A549 (cell line): Measurements from ENCODE around the gene BNIP3.

ENCODE experiments used
- CHD2 ChIP-seq: fragments of 150-350 bp; IDR thresholded peaks from 2 replicates; pipeline ENCODE4 v1.6.1; 2014; ENCODE audit warnings: low read length; ENCODE audit not compliant: partially characterized antibody
- FOXS1 ChIP-seq: fragments of 250-450 bp; sonication (Bioruptor Pico); IDR thresholded peaks from 2 replicates; pipeline ENCODE4 v1.5.0; 2020; ENCODE audit warnings: mild to moderate bottlenecking, moderate library complexity
- JUNB ChIP-seq: fragments of >200 bp; sonication (Bioruptor Twin); formaldehyde crosslinking; IDR thresholded peaks from 2 replicates; pipeline ENCODE4 v1.6.1; 2016
- TFCP2L1 ChIP-seq: fragments of 250-450 bp; sonication (Bioruptor Pico); IDR thresholded peaks from 2 replicates; pipeline ENCODE4 v1.5.0; 2021; ENCODE audit warnings: mild to moderate bottlenecking
- TF ChIP-seq, protein P1 (sequence below): fragments of >200 bp; sonication (Bioruptor Twin); formaldehyde crosslinking; IDR thresholded peaks from 3 replicates; pipeline ENCODE4 v1.5.1; 2016
- TF ChIP-seq, protein P2 (sequence below): IDR thresholded peaks from 2 replicates; pipeline ENCODE4 v1.6.1; 2012
- TF ChIP-seq, protein P3 (sequence below): IDR thresholded peaks from 2 replicates; pipeline ENCODE4 v1.6.1; 2012; ENCODE audit warnings: low read depth, borderline replicate concordance
- TF ChIP-seq, protein P4 (sequence below): fragments of 200-600 bp; sonication (generic); IDR thresholded peaks from 2 replicates; pipeline ENCODE4 v1.6.1; 2016; ENCODE audit warnings: antibody characterized with exemption, mild to moderate bottlenecking, moderate library complexity

DNA sequence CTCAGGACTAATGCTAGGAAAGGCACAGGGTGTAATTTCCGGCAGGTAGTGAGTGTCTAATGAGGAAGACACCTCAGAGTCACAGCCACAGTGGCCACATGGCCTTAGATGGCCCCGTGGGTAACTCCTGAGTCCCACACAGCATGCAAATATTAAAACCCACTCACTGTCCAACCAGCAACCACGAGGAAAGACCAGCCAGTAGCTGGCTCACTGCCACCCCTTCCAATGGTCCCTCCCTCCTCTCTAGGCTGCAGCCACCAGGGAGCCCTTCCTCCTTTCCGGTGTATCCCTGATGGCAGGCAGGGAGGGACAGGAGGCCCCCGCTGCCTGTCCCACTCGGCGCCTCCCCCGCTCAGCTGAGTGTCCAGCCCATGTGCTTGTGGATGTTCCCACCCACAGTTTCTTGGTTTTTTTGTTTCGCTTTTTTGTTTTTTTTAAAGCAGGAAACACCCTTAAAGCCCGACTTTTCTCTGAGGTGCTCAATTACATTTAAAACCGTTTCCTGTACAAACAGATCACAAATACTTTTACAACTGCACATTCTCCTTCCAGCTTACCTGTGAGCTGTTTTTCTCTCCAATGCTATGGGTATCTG lies 9.2 kb downstream of the BNIP3 start:
- no peak for TF ChIP-seq CHD2
- TF ChIP-seq, protein P1, sequence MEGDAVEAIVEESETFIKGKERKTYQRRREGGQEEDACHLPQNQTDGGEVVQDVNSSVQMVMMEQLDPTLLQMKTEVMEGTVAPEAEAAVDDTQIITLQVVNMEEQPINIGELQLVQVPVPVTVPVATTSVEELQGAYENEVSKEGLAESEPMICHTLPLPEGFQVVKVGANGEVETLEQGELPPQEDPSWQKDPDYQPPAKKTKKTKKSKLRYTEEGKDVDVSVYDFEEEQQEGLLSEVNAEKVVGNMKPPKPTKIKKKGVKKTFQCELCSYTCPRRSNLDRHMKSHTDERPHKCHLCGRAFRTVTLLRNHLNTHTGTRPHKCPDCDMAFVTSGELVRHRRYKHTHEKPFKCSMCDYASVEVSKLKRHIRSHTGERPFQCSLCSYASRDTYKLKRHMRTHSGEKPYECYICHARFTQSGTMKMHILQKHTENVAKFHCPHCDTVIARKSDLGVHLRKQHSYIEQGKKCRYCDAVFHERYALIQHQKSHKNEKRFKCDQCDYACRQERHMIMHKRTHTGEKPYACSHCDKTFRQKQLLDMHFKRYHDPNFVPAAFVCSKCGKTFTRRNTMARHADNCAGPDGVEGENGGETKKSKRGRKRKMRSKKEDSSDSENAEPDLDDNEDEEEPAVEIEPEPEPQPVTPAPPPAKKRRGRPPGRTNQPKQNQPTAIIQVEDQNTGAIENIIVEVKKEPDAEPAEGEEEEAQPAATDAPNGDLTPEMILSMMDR = no peak
- no peak for TF ChIP-seq TFCP2L1 (CRISPR knock-in tag)
- TF ChIP-seq, protein P2, sequence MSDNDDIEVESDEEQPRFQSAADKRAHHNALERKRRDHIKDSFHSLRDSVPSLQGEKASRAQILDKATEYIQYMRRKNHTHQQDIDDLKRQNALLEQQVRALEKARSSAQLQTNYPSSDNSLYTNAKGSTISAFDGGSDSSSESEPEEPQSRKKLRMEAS = no peak
- no peak for TF ChIP-seq JUNB
- TF ChIP-seq, protein P3, sequence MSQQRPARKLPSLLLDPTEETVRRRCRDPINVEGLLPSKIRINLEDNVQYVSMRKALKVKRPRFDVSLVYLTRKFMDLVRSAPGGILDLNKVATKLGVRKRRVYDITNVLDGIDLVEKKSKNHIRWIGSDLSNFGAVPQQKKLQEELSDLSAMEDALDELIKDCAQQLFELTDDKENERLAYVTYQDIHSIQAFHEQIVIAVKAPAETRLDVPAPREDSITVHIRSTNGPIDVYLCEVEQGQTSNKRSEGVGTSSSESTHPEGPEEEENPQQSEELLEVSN = no peak
- no peak for TF ChIP-seq FOXS1
- TF ChIP-seq, protein P4, sequence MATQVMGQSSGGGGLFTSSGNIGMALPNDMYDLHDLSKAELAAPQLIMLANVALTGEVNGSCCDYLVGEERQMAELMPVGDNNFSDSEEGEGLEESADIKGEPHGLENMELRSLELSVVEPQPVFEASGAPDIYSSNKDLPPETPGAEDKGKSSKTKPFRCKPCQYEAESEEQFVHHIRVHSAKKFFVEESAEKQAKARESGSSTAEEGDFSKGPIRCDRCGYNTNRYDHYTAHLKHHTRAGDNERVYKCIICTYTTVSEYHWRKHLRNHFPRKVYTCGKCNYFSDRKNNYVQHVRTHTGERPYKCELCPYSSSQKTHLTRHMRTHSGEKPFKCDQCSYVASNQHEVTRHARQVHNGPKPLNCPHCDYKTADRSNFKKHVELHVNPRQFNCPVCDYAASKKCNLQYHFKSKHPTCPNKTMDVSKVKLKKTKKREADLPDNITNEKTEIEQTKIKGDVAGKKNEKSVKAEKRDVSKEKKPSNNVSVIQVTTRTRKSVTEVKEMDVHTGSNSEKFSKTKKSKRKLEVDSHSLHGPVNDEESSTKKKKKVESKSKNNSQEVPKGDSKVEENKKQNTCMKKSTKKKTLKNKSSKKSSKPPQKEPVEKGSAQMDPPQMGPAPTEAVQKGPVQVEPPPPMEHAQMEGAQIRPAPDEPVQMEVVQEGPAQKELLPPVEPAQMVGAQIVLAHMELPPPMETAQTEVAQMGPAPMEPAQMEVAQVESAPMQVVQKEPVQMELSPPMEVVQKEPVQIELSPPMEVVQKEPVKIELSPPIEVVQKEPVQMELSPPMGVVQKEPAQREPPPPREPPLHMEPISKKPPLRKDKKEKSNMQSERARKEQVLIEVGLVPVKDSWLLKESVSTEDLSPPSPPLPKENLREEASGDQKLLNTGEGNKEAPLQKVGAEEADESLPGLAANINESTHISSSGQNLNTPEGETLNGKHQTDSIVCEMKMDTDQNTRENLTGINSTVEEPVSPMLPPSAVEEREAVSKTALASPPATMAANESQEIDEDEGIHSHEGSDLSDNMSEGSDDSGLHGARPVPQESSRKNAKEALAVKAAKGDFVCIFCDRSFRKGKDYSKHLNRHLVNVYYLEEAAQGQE = no peak
